ENCODE results near the gene ARL5A.
"Not testable (repeated sequence)": the region's sequence is repeated elsewhere in the genome, so short reads cannot be mapped to it uniquely, and the experiment has no call there.

Gene ARL5A

DNA sequence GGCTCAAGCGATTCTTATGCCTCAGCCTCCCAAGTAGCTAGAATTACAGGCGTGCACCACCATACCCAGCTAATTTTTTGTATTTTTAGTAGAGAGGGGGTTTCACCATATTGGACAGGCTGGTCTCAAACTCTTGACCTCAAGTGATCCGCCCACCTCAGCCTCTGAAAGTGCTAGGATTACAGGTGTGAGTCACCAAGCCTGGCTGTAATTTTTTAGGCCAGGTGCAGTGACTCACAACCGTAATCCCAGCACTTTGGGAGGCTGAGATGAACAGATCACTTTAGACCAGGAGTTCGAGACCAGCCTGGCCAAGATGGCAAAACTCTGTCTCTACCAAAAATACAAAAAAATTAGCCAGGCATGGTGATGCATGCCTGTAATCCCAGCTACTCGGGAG, 33.8 kb downstream of the ARL5A start:
- not testable (repeated sequence) for DNase-seq

DNA sequence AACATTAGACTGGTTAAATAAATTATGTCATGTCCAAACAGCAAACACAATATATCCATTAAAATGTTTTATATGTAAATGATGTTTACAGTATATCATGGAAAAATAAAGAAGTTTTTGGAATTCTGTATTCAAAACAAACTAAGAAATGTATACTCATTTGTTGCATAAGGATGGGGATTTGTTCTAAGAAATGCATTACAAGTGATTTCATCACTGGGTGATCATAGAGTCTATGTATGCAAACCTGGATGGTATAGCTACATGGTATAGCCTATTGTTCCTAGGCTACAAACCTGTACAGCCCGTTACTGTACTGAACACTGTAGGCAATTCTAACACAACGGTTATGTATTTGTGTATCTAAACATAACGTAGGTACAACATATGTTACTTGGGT, 35.1 kb downstream of the ARL5A start:
- DNase-seq, result no peak

DNA sequence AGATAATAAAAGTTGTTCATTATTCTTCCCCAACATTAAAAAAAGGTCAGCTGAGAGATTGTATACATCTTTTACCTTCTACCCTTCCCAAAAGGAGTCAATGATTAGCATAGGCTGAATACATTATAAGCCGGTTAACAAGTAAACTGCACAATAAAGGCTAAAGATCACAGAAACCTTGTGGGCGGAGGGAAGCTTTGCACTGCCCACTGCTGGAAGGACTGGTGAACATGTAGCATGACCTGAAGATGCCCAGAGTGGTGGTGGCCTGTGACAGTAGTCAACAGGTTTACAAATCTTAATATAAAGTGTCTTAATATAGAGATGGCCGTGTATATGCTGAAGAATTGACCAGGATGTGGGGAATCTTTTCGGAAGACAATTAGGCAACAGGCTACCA, 35.6 kb downstream of the ARL5A start:
- no peak for DNase-seq

DNA sequence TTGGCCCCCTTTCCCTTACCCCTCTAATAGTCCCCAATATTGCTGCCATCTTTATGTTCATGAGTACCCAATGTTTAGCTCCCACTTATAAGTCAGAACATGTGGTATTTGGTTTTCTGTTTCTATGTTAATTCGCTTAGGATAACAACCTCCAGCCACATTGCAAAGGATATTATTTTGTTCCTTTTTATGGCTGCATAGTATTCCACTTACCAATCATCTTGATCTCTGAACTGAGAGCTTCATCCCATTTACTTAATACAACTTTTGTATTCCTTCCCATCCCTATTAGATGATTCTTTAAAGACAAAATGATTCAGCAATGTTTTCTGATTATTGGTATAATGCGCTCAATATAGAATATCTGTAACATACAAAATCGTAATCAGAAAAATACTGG, 36.7 kb downstream of the ARL5A start:
- no peak for DNase-seq

DNA sequence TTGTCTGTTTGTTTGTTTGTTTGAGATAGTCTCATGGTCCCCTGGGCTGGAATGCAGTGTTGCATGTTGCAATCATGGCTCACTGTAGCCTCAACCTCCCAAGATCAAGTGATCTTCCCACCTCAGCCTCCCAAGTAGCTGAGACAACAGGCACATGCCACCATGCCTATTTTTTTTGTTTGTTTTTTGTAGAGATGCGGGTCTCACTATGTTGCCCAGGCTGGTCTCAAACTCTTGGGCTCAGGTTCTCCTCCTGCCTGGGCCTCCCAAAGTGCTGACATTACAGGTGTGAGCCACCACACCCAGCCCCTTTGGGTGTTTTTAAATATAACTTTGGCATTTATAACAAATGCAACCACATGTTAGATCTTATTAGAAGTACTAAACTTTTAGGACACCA, 37.5 kb downstream of the ARL5A start:
- no peak for DNase-seq

DNA sequence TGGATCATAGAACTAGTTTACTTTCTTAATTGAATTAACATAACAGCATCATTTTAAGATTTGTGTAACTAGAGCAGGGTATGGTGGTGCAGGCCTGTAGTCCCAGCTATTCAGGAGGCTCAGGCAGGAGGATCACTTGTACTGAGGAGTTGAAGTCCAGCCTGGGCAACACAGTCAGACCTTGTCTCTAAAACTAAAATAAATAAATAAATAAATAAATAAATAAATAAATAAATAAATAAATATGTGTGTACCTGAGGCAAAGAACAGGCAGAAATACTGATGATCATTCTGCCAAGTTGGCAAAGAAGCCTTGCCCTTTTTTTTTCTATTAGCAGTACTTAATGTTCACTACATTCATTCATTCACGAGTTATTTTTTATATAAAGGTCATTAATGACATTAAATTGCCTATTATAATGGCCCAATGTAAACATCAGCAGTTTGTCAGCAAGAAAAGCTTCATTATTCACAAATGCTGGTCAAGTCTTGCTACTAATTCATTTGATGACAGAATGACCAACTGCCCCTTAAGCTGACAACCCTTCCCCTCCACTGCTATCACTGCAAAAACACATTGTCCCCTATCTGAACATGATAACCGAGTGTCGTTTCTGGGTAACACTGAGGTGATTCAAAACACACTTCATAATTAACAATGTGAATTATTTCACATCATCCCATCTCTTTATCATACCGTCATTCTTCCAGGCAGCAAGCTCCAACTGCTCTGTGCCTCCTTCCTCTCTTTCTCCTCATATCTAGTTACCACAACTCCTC, 39.0 kb downstream of the ARL5A start:
- DNase-seq, result no peak

DNA sequence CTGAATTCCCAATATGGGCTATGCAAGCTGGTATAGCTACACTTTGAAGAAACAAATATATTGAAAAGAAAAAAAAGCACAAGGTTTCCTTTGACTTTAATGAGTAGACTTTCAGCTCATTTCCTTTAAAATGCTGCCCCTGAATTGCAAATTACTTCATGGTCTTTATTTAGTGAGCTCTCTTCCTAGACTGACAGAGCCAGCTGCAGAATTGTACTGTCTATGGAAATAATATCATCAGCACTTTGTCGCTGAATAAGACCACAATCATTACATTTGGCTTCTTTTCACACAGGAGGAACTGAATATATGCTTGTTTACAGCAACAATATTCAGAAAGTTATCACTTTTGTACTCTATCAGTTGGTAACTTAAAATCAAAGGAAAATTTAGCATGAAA, 41.7 kb downstream of the ARL5A start:
- no peak for DNase-seq

DNA sequence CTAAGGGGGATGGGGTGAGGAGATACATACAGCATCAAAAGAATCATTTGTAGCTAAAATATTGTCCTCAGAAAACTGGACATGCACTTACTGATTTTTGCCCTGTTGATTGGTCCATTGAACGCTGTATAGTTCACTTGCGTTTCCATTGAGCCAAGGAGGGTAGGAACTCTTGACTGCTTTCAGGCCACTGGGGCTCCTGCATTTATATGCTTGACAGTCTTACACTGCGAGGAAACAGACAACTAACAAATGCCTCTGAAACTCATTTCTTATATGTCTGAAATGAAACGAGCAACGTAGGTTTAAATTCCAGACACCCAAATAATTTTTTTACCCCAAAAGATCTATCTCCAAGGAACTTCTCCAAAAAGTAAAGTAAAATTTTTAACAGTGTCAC, 42.1 kb downstream of the ARL5A start:
- DNase-seq, result no peak

DNA sequence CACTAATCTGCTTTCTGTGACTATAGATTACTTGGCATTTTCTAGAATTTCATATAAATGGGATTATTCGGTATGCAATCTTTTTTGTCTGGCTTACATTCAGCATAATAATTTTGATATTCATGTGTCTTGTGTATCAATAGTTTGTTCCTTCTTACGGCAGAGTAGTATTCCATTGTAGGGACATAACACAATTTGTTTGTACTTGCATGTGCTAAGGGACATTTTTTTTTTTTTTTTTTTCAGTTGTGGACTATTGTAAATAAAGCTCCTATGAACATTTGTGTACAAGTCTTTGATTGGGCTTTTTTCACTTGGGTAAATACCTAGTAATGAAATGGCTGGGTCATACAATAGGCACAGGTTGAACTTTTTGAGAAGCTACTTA, 45.1 kb downstream of the ARL5A start:
- no peak for DNase-seq

DNA sequence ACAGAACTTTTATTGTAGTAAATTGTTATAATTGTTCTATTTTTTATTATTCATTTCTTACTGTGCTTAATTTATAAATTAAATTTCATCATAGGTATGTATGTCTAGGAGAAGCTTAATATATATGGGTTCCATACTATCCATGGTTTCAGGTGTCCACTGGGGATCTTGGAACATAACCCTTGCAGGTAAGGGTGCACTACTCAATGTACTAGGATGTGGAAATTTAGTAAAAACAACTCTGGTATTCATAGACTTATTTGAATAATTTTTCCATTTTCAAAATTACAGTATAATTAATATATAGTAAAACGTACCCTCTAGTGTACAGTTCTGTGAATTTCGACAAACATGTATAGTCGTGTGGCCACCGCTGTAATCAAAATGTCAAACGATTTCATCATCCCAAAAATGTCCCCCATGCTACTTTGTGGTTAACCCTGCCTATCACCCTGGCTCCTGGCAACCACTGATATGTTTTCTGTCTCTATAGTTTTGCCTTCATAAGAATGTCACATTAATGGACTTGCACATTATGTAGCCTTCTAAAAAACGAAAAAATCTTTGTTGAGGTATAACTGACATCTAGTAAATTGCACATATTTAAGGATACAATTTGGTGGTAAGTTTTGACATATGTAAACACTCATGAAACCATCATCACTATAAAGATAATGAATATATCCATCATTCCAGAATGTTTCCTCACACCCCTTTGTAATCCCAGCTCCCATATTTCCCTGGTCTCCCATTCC, 45.7 kb downstream of the ARL5A start:
- no peak for DNase-seq

DNA sequence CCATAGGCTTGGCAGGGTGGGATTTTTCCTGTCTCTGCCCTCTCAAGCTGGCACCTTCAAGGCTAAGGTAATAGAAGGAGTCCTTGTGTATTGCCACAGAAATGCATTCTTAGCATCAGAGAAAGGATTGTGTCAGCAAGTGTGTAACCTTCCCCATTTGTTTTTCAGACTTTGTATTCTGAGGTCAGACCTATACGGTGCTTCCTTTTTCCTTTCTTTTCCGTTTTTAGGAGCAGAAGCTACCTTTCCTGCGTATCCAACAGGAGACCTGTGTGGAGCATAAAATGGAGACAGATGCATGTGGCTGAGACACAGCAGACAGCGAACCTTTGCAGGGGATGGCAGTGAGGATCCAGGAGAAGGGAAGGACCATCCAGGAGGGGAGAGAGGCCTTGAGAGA, 46.6 kb downstream of the ARL5A start:
- no peak for DNase-seq

DNA sequence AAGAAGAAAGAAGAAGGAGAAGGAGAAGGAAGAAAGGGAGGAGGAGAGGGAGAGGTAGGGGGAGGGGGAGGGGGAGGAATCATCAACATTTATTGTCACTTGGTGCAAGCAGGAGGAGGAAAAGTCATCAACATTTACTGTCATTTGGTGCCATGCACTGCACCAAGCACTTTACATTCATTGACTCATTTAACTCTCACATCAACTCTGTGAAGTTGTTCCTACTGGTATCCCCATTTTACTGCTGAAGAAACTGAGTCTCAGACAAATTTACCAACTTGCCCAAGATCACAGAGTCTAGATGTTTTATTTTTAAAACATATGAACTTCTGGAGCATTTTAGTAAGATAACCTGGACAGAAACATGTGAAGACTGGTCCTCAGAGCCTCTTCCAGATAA, 47.3 kb downstream of the ARL5A start:
- DNase-seq, result no peak

DNA sequence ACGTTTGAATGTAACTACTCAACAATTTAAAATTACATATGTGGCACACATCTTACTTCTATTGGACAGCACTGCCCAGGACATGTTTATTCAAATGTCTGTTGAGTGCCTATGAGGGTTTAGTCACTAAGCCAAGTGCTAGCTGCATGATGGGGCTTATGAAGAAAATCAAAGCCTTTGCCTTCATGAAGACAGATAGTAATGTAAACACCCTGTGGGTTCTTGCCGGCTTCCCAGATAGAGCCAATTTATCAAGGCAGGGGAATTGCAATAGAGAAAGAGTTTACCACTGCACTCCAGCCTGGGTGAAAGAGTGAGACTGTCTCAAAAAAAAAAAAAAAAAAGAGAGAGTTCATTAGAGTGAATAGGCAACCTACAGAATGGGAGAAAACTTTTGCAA, 50.3 kb downstream of the ARL5A start:
- DNase-seq, result no peak

DNA sequence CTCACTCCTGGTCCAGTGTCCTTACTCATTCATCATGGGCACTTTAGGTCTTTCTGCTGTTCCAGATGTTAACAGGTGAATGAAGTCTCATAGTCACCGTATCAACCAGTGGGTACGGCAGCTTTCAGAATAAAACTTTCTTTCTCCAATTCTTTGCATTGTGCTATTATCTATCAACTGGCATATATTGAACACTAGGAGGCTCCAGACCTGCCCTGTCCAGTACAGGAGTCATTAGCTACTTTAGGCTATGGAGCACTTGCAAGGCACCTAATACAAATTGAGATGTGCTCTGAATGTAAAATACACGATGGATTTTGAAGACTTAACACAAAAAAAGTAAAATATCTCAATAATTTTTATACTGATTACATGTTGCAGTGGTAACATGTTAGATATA, 50.7 kb downstream of the ARL5A start:
- DNase-seq, result no peak

DNA sequence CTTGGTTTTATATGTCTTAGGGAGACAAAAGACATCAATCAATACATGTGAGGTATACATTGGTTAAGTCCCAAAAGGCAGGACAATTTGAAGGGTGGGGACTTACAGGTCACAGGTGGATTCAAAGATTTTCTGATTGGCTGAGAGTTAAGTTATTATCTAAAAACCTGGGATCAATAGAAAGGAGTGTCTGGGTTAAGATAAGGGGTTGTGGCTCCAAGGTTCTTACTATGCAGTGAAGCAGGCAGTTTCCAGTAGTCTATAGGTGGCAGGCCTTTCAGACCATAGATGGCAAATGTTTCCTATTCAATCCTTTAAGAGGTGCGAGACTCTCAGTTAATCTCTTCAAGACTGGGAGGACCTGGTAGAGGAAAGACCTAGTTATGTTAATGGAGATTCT, 51.9 kb downstream of the ARL5A start:
- no peak for DNase-seq

DNA sequence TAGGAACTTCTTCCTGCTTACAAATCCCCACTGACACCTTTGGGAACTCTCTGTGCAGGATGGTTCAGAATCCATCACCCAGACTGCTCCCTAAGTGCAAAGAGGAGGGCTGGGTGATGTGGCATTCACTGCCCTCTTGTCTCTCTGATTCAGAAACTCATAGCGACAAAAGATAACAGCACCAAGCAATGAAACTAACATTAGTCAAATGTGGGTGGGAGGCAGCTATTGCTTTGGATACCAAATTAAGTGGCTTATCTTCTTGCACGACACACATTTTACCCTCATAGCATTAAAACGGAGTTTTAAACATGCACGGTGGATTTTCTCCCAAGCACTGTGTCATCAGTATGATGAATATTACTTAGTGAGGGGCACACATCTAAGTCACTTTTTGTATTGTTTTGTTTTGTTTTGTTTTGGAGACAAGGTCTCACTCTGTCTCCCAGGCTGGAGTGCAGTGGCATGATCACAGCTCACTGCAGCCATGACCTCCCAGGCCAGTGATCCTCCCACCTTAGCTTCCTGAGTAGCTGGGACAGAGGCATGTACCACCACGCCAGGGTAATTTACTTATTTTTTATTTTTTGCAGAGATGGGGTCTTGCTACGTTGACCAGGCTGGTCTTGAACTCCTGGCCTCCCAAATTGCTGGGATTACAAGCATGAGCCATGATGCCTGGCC, 53.0 kb downstream of the ARL5A start:
- no peak for DNase-seq

DNA sequence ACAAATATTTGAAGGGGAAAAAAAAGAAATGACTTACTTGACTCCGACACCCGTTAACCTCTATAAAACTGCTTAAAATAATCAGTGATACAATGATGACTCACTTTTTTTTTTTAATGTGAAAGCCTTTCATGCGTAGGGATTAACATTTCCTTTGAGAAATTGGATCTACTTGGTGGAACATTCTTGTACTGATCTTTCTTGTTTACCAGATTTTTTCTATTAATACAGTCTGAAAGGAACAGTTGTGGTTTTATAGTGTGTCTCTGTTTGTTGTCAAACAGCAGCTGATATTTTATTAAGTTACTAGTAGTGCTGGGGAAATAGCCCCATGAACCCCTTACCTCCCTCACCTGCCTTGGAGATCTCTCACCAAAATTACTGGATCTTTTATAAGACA, 53.7 kb downstream of the ARL5A start:
- no peak for DNase-seq

DNA sequence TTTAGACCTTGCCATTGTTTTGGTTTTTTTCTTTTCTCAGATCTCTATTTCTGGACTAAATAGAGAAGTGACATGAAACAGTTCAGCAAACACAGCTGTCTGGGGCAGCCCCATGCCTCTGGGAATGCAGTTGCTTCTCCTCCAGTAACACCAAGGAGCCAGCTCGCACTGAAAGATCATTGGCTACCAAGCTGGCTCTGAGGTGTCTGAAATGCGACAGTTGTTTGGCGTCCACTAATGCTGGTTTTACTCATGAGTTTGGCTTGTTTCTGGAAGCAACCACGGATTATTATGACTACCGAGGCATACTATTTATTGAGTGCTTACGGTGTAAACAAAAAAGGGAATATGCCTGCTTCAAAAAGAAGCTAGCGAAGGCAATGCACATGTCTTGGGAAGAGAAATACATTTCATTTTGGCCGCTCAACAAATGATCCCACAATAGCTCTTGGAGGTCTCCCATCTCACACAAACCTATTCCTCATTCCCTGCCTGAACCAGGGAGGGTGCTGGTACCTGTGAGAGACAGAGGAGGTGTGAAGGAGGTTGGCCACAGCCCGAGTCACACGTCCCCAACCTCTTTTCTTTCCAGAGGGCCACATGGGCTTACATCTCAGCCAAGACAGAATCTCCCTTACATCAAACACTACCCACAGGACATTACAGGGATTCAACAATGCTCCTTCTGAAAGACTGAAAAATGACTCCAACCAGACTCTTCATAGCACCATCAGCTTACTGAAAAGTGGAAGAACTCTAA, 56.4 kb downstream of the ARL5A start:
- no peak for DNase-seq

DNA sequence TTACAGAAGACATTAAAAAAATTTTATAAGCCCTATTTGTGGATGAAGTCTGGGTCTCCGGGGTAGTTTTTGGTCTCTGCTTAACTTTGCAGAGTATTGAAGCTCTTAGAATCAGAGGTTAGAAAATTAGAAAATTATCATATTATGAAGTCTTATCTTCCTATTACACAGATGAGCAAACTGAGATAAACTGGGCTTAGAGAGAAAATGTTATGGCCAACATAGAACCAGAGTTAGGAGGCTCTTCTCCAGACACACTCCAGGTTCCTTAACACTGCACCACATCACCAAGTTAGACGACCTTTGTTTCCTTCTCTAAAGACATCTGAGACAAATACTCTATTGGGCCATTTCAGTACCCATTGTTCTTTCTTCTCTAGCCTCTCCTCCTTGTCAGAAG, 57.2 kb downstream of the ARL5A start:
- DNase-seq, result no peak

DNA sequence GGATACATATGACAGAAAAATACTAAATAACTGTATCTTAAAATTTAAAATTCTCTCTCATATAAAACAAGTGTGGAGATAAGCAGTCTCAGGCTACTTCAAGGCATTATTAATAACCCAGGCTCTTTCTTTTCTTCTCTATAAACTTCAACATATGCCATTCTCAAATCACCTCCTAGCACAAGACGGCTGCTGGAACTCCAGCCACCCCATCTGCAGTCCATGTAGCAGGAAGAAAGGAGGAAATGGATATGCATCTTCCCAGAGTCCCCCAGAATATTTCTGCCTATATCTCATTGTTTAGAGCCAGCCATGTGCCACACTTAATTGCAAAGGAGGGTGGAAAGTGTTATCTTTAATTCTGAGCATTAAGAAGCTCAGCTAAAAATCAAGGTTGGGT, 58.6 kb downstream of the ARL5A start:
- DNase-seq, result no peak

DNA sequence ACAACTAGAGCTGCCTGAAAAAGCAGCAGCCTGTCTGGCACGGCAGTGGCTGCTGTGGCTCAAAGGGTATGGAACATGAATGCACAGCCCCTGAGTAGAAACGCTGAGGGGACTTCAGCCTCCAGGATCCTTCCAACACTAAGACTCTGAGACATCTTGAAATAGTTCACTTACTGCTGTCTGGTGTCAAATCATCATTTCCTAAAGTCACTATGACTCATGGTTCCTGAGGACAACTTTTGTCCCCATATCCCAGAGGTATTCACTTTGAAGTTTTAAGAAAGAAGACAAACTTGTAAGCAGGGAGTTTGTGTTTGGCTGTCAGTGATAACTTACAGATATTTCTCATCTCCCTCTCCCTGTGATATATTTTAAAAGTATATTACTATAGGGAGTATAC, 60.7 kb downstream of the ARL5A start:
- DNase-seq, result no peak

DNA sequence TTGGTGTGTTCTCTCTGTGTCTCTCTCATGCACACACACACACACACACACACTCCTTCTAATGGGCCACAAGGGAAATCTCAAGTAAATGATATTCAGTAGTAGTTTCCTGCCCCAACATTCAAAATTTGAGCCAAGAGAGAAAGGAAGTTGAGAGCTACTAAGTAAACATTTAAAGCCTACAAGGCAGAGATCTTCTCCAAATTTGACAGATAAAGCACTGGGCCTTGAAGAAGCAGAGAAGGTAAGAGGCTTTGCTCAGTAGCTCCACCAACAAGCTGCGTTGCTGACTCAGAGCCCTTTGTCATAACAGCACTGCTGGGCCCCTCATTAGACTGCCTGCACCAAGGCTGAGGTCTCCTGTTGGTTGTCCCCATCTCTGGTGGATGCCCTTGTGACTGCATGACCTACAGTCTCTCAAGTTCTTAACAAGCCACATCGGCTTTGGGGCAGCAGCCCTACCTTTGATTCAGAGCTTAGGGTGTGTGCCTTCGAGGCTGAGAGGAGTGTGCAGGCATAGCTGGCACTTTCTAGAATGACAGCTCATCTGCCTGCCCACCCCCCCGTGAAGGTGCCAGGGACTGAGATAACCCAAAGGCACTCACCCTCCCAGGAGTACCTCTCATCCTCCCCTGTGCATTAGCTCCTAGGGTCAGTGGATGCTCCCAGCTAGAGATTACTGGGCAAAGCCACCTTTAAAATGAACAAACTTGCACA, 61.6 kb downstream of the ARL5A start:
- no peak for DNase-seq
